Measurements from ENCODE around the gene SYNDIG1. TPM values are rescaled to one million over a fixed set of nuclear protein-coding genes. Genes with fewer than 3 reads are reported as not detected.

The SYNDIG1 gene
- polyA plus RNA-seq, 1 donor from 2014 or later: 0.22 TPM

DNA sequence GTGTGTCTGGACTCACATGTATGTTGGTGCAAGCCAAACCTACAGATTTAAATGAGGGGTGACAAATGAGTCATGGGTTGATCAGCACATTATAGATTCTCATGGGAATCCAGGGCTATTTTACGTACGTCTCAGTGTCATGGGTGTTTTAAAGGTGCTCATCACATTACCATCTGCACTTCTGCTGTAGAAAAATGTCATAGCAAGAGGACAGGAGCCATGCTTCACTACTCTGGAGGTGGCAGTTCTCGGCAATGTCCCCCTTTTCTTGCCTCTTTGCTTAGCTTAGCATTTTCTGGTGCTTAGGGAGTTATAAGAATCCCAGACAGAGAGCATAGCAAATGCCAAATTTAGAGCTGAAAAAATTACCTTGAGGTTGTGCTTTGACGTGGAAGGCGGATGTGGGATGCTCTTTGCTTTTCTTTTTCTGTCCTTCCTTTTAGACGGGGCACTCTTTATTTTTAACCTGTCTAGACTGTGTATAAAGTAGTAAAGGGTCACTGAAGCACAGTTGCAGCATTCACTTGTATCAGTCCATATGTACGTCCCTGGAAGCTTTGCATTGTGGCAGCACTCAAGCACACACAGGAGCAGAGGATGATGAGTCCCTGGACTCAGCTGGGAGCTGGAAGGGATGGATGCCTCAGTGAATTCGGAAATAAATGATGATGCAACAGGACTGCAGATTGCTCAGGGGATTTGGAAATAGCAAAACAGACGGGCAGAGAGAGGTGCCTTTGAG lies 139.7 kb downstream of the SYNDIG1 start:
- Histone ChIP-seq H3K27ac (ENCODE audit: low read length) (no peak overlapping the region), H3K9ac (ENCODE audit: low read length) (no peak overlapping the region), H3K79me2 (replicated peaks; ENCODE audit: insufficient read depth, low read length) (no peaks in the 10 kb centered on the region), H4K20me1 (ENCODE audit: insufficient read depth) (no peaks in the 10 kb centered on the region), H3K4me2 (ENCODE audit: low read length) (no peak overlapping the region), H3K9me3 (ENCODE audit: low read length) (no peaks in the 10 kb centered on the region), H3K27me3 (ENCODE audit: insufficient read depth, low read depth, low read length) (no peaks in the 10 kb centered on the region), H3K36me3 (ENCODE audit: insufficient read depth, low read length) (no peaks in the 10 kb centered on the region), H2AFZ (ENCODE audit: low read depth, low read length) (no peak overlapping the region), H3K4me3 (ENCODE audit: low read length) (no peak overlapping the region), H3F3A (ENCODE audit: insufficient read depth, low read length, poor library complexity, severe bottlenecking) (no peaks in the 10 kb centered on the region), H3K9me2 (ENCODE audit: insufficient read depth, low read length) (no peaks in the 10 kb centered on the region)
- TF ChIP-seq POLR2AphosphoS5 (IDR thresholded peaks at IDR 0.05): no peak
- TF ChIP-seq, protein P1, sequence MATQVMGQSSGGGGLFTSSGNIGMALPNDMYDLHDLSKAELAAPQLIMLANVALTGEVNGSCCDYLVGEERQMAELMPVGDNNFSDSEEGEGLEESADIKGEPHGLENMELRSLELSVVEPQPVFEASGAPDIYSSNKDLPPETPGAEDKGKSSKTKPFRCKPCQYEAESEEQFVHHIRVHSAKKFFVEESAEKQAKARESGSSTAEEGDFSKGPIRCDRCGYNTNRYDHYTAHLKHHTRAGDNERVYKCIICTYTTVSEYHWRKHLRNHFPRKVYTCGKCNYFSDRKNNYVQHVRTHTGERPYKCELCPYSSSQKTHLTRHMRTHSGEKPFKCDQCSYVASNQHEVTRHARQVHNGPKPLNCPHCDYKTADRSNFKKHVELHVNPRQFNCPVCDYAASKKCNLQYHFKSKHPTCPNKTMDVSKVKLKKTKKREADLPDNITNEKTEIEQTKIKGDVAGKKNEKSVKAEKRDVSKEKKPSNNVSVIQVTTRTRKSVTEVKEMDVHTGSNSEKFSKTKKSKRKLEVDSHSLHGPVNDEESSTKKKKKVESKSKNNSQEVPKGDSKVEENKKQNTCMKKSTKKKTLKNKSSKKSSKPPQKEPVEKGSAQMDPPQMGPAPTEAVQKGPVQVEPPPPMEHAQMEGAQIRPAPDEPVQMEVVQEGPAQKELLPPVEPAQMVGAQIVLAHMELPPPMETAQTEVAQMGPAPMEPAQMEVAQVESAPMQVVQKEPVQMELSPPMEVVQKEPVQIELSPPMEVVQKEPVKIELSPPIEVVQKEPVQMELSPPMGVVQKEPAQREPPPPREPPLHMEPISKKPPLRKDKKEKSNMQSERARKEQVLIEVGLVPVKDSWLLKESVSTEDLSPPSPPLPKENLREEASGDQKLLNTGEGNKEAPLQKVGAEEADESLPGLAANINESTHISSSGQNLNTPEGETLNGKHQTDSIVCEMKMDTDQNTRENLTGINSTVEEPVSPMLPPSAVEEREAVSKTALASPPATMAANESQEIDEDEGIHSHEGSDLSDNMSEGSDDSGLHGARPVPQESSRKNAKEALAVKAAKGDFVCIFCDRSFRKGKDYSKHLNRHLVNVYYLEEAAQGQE (IDR thresholded peaks at IDR 0.05; ENCODE audit: borderline replicate concordance): no peak
- TF ChIP-seq EZH2 (IDR thresholded peaks at IDR 0.05; ENCODE audit: borderline replicate concordance, insufficient read depth, low read length, poor library complexity, severe bottlenecking): no peak
- no peak for TF ChIP-seq MXI1 (conservative IDR thresholded peaks at IDR 0.05; ENCODE audit: poor library complexity, severe bottlenecking)
- TF ChIP-seq RAD21 (conservative IDR thresholded peaks at IDR 0.05): no peak

DNA sequence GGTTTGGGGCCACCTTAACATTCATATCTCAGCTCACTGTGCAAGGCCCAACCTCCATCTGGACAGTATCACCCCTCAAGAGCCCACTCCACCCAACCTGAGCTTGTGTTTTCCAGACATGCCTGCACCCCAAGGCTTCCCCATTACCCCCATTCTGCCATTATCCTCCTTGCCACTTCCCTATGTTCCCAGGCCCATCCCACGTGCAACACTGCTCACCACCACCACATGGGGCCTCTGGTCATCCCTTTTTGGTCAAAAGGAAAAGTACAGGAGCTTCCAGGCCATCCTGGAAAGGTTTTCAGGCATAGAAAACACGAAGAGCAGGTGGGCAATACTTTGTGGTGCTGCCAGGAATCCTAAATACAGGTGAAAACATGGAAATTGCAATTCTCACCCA lies 140.3 kb downstream of the SYNDIG1 start:
- Histone ChIP-seq H3K9me2 (ENCODE audit: insufficient read depth, low read length) (no peaks in the 10 kb centered on the region), H4K20me1 (ENCODE audit: insufficient read depth) (no peaks in the 10 kb centered on the region), H3K9me3 (ENCODE audit: low read length) (no peaks in the 10 kb centered on the region), H3K27me3 (ENCODE audit: insufficient read depth, low read depth, low read length) (no peaks in the 10 kb centered on the region), H3K36me3 (ENCODE audit: insufficient read depth, low read length) (no peaks in the 10 kb centered on the region), H3K79me2 (replicated peaks; ENCODE audit: insufficient read depth, low read length) (no peaks in the 10 kb centered on the region), H3K9ac (ENCODE audit: low read length) (no peak overlapping the region), H3K4me2 (ENCODE audit: low read length) (no peak overlapping the region), H3K4me3 (ENCODE audit: low read length) (no peak overlapping the region), H2AFZ (ENCODE audit: low read depth, low read length) (no peak overlapping the region), H3F3A (ENCODE audit: insufficient read depth, low read length, poor library complexity, severe bottlenecking) (no peaks in the 10 kb centered on the region), H3K27ac (ENCODE audit: low read length) (no peak overlapping the region)
- TF ChIP-seq, protein P2, sequence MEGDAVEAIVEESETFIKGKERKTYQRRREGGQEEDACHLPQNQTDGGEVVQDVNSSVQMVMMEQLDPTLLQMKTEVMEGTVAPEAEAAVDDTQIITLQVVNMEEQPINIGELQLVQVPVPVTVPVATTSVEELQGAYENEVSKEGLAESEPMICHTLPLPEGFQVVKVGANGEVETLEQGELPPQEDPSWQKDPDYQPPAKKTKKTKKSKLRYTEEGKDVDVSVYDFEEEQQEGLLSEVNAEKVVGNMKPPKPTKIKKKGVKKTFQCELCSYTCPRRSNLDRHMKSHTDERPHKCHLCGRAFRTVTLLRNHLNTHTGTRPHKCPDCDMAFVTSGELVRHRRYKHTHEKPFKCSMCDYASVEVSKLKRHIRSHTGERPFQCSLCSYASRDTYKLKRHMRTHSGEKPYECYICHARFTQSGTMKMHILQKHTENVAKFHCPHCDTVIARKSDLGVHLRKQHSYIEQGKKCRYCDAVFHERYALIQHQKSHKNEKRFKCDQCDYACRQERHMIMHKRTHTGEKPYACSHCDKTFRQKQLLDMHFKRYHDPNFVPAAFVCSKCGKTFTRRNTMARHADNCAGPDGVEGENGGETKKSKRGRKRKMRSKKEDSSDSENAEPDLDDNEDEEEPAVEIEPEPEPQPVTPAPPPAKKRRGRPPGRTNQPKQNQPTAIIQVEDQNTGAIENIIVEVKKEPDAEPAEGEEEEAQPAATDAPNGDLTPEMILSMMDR (IDR thresholded peaks at IDR 0.05; ENCODE audit: poor library complexity, severe bottlenecking): no peak
- no peak for TF ChIP-seq EZH2 (IDR thresholded peaks at IDR 0.05; ENCODE audit: borderline replicate concordance, insufficient read depth, low read length, poor library complexity, severe bottlenecking)
- TF ChIP-seq SMC3 (conservative IDR thresholded peaks at IDR 0.05; ENCODE audit: poor library complexity): no peak
- TF ChIP-seq, protein P1 (IDR thresholded peaks at IDR 0.05; ENCODE audit: borderline replicate concordance): no peak
- no peak for TF ChIP-seq MXI1 (conservative IDR thresholded peaks at IDR 0.05; ENCODE audit: poor library complexity, severe bottlenecking)
- no peak for TF ChIP-seq RAD21 (conservative IDR thresholded peaks at IDR 0.05)
- no peak for TF ChIP-seq POLR2AphosphoS5 (IDR thresholded peaks at IDR 0.05)
- TF ChIP-seq TAF1 (IDR thresholded peaks at IDR 0.05; ENCODE audit: low read depth): no peak
- TF ChIP-seq EP300 (conservative IDR thresholded peaks at IDR 0.05; ENCODE audit: poor library complexity, severe bottlenecking): no peak
